ENCODE results near the gene PMM1. TPM values are rescaled to one million over a fixed set of nuclear protein-coding genes. Genes with fewer than 3 reads are reported as not detected.

The PMM1 gene
- total and polyA plus RNA-seq, 2 of the 13 experiments (the other 11 are each of a cell fraction or from before 2014, with no cell fraction given) = 17.8 to 95.6 TPM

- no TSS peak for BruUV-seq (replicated peaks)
These were observed 8.0 kb upstream of the PMM1 start for GRCh38 chr22:41597635-41597953.

More at GRCh38 chr22:41597635-41597953, 8.0 kb upstream of the PMM1 start:
- POLR2A ChIA-PET = interaction anchor here (0.8 kb wide), 1 partner anchor 8 kb away, joined by 3 read pairs; the partner anchor contains the start of gene PMM1
- Histone ChIP-seq H3K4me3 (replicated peaks in 1 of 3; ENCODE audit: insufficient read depth in 1 of 3, low read depth in 2 of 3, low read length in 3 of 3) (no peak overlapping the region), H3K27me3 (ENCODE audit: control insufficient read depth in 1 of 2, insufficient read depth in 2 of 2, low read length in 2 of 2) (no peaks in the 10 kb centered on the region), H2AFZ (ENCODE audit: low read length) (no peak overlapping the region), H3K9ac (ENCODE audit: insufficient read depth, low read depth, low read length) (no peak overlapping the region), H3K27ac (ENCODE audit: extremely low read length, insufficient read depth, low read length) (no peak overlapping the region), H3K4me1 (ENCODE audit: insufficient read depth, low read length) (peaks cover 27% of the 10 kb centered on the region), H4K20me1 (ENCODE audit: insufficient read depth, low read length) (no peaks in the 10 kb centered on the region), H3K36me3 (replicated peaks in 1 of 2; ENCODE audit: control insufficient read depth in 1 of 2, insufficient read depth in 2 of 2, low read length in 2 of 2) (peaks cover 6 to 13% of the 10 kb centered on the region in 2 experiments; a peak in 4 of 5 replicates), H3K9me3 (ENCODE audit: low read length) (no peaks in the 10 kb centered on the region), H3K4me2 (ENCODE audit: low read depth, low read length) (no peak overlapping the region), H3K79me2 (ENCODE audit: insufficient read depth, low read length) (no peaks in the 10 kb centered on the region)
- WGBS (ENCODE audit: low lambda C conversion rate) = 83% methylated on average over 2 of the region's 2 CpGs
- no peak for TF ChIP-seq KLF9 (CRISPR knock-in tag; IDR thresholded peaks at IDR 0.05; ENCODE audit: low read depth)
- TF ChIP-seq TARDBP (CRISPR knock-in tag; IDR thresholded peaks at IDR 0.05) = peak; percentile 8; the same call in 1 of the 2 replicates
- TF ChIP-seq ZNF367 (CRISPR knock-in tag; IDR thresholded peaks at IDR 0.05; ENCODE audit: borderline replicate concordance) = no peak
- TF ChIP-seq ZGPAT (CRISPR knock-in tag; IDR thresholded peaks at IDR 0.05) = 0 out of 2 replicates have a peak, but pooled peaks have one; percentile 9
- no peak for TF ChIP-seq HNRNPH1 (optimal IDR thresholded peaks at IDR 0.05; ENCODE audit: low read depth, low read length)
- no peak for TF ChIP-seq ZNF264 (CRISPR knock-in tag; IDR thresholded peaks at IDR 0.05)
- TF ChIP-seq POLR2G (IDR thresholded peaks at IDR 0.05; ENCODE audit: low read depth, low read length) = peak; percentile 3; the same call in 1 of the 2 replicates
- in situ Hi-C loops (cut with HindIII; ENCODE audit: extremely low pct_ligation_motif_present, low pct_unique_long_range_greater_than_20kb) = no loop called here
- FAIRE-seq = no peak
- intact Hi-C loops (cut with micrococcal nuclease; ENCODE audit: unreplicated experiment) = loop anchor here (2.0 kb wide), 1 partner anchor 21 kb away; no protein-coding TSS in a partner anchor
- no peak for DNase-seq (ENCODE audit: low spot score)
- no peak for ATAC-seq
- CTCF ChIA-PET (ENCODE audit: low intra/inter-chr PET ratio, low total read pairs) = interaction anchor here (0.7 to 4.8 kb wide), 4 partner anchors 21 to 71 kb away, joined by 3 to 77 read pairs (median 6); partner anchors contain the start of gene POLR3H

All from HepG2 (cell line).